ENCODE data around the gene EXD2.
"Not testable (repeated sequence)": the region's sequence is repeated elsewhere in the genome, so short reads cannot be mapped to it uniquely, and the experiment has no call there.

Gene EXD2, protein sequence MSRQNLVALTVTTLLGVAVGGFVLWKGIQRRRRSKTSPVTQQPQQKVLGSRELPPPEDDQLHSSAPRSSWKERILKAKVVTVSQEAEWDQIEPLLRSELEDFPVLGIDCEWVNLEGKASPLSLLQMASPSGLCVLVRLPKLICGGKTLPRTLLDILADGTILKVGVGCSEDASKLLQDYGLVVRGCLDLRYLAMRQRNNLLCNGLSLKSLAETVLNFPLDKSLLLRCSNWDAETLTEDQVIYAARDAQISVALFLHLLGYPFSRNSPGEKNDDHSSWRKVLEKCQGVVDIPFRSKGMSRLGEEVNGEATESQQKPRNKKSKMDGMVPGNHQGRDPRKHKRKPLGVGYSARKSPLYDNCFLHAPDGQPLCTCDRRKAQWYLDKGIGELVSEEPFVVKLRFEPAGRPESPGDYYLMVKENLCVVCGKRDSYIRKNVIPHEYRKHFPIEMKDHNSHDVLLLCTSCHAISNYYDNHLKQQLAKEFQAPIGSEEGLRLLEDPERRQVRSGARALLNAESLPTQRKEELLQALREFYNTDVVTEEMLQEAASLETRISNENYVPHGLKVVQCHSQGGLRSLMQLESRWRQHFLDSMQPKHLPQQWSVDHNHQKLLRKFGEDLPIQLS

DNA sequence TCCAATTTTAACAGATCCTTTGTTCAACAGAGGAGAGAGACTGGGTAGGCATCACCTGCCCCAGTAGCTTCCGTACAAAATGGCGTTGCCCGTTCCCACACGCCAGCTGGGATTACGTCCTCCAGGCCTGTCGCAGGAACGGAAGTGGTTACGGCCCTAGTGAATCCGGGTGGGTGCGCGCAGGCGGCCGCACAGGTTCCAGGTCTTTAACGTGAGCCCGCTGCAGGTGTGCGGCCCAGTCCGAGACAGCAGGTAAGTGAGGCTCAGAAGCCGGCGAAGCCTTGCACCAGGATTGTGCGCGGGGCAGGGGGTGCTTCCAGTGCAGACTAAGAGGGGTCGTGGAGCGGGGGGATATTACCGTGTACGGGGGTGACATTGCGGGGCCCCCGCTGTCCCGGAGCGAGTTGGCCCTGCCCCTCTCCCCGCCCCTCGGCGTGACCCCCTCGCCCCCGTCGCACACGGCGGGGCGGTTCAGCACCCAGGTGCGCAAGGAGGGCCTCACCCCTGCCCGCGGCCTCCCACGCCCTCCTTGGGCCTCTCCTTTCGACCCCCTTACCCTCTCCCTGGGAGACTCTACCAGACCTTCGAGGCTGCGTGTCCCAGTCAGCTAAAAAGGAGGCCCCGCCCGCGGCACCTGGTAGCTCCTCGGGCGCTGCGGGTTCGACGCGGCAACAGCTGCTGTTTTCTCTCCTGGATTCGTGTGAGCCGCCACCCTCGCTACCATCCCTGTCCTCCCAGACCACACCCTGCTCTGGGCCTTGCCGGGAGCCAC lies at the start of gene EXD2:
Gene EXD2 (plus strand): TSS at position 159 of the 772 bp plus-strand sequence. CDS start 17,973 bp downstream, outside the sequence.
- peak; percentile 83 for FAIRE-seq
- peak; percentile 86 for DNase-seq (ENCODE audit: extremely low spot score, insufficient read length, low read depth)

DNA sequence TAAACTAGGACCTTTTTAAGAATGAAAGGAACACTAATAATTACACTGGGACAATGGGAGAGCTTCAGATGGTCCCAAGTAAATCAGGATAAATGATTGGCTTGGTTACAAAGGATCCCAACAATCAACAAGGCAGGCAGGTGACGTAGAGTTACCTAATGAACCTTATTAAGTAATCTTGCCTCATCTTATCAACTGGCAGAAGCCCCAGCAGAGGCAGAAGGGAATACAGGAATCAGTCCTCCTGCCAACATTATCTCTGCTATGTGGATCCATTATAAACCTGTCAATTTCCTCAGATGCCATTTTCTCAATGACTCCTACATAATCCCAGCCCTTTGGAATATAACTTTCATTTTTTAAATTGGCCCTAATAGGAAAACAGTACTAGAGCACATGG lies 49.7 kb upstream of the EXD2 start:
- FAIRE-seq = no peak

DNA sequence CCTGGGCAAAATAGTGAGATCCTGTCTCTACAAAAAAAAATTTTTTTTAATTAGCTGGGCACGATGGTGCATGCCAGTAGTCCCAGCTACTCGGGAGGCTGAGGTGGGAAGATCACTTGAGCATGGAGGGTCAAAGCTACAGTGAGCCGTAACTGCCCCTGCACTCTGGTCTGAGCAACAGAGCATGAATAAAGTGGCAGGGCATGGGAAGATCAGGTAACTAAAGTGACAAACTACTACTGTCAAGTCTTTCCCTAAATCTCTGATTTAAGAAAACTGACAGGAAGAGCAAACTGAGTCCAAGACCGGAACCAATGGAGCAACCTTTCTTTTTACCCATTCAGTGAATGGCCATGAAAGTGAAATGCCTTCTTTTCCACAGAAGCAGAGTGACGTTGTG lies 49.2 kb upstream of the EXD2 start:
- FAIRE-seq (no peak), DNase-seq (ENCODE audit: extremely low spot score, insufficient read length, low read depth) (no peak)

More for the DNA sequence above, 49.7 kb upstream of the EXD2 start:
- DNase-seq (ENCODE audit: extremely low spot score, insufficient read length, low read depth) = no peak

DNA sequence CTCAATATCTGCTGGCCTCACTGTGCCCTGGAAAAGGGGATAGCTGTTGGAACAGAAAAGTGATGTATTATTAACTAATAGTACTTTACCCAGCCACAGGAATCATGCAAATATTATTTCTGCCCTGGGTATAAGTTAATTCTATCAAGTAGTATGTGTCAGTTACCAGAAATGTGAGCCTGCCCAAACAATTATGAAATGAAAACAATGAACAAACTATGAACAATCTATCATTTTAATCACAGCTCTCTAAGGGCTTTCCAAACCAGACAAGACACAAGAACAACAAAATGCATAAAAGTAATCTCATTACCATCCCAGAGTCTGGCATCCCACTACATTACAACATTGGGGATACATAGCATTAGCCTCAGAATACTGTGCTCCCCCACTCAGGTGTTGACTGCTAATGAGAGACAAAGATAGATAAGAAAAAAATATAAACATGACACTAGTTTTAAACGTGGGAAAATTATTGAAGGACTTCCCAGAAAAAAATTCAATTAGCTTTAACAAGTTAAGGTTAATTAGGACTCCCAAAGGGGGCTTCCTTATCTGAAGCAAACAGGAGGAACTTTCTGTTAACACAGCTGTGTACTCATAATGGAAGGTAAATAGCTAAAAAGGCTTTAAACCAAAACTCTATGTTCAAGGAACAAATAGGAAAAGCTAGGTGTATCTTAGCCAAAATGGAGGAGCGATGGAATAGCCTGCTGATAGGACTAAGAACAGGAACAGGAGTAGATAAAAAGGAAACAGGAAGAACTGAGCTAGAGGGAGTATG lies 41.6 kb upstream of the EXD2 start:
- DNase-seq (ENCODE audit: extremely low spot score, insufficient read length, low read depth) (no peak), FAIRE-seq (no peak)

DNA sequence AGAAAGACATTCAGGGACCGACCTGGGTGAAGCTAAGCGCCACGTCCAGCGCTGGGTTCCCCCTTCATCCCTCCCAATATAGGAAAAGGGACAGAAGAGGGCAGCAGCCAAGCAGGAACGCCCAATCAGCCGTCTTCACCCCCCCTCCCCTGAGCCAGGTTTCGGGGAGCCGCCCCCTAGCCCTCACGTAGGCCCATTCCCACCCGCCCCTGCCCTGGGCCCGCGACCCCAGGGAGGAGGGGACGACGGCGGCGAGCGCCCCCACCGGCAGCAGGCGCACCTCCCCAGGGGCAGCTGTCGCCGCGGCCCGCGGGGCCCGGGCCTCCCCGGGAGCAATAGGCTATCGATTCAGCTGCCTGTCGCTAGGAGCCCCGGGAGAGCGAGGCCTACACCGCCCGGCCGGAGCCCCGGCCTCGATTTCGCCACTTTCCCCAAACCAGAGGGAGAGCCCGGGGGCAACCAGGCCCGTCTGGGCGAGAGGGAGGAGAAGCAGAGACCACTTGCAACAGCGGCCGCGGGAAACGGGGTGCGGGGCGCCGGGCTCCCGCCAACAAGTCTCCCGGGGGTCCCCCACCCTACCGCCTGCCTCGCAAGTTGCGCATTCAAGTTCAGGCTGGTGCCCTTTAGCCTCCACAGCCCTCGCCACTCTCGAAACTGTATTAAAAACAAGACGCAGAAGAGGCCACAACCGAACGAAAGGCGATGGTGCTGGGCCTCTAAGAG lies 39.7 kb upstream of the EXD2 start:
- DNase-seq (ENCODE audit: extremely low spot score, insufficient read length, low read depth) (peak; percentile 71), FAIRE-seq (peak; percentile 73)

DNA sequence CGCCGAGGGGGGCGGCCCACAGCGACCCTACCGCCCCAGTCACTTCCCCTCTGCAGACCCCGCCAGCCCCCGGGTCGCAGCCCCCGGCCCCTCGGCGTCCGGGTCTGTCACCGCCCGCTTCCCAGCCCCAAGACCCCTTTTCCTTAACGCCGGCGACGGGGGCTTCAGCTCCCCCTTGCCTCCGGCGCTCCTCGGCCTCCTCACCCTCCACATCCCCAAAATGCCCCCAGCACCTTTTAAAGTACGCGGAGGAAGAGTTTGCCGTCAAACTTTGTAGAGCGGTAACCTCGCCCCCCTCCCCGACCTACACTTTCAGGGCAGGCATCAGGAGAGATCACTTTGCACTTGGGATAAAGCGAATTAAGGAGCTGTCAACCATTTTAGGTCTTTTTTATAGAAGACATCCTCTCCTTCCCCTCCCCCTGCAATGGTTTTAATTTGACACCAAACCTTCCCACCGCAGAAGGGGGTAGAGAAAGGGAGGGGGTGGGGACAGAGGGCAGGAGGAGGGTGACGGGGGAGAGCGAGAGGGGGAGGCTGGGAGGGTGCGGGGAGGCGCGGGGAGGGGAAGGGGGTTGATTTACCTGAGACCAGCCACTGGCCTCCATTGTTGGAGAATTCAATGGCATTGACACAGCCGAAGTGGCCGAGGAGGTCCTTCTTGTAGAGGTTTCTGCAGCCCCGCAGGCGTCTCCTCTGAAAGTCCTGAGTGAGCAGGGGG lies 39.0 kb upstream of the EXD2 start:
- FAIRE-seq (no peak), DNase-seq (ENCODE audit: extremely low spot score, insufficient read length, low read depth) (no peak)

DNA sequence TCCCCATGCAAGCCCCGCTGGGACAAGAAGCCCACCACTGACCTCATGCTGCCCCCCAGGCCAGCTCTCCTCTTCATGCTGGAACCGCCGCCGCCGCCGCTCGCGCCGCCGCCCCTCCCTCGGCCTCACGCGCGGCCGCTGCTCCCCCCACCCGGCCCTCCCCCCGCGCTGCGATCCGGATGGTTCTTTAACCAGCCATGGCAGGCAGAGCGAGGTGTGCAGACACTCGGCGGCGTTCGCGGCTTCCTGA lies 38.5 kb upstream of the EXD2 start, which contains the start of gene DCAF5:
Gene DCAF5 (minus strand): TSS at position 218 of the 250 bp plus-strand sequence. CDS start 141 bp downstream, at position 77.
- DNase-seq (ENCODE audit: extremely low spot score, insufficient read length, low read depth) = no peak
- no peak for FAIRE-seq

DNA sequence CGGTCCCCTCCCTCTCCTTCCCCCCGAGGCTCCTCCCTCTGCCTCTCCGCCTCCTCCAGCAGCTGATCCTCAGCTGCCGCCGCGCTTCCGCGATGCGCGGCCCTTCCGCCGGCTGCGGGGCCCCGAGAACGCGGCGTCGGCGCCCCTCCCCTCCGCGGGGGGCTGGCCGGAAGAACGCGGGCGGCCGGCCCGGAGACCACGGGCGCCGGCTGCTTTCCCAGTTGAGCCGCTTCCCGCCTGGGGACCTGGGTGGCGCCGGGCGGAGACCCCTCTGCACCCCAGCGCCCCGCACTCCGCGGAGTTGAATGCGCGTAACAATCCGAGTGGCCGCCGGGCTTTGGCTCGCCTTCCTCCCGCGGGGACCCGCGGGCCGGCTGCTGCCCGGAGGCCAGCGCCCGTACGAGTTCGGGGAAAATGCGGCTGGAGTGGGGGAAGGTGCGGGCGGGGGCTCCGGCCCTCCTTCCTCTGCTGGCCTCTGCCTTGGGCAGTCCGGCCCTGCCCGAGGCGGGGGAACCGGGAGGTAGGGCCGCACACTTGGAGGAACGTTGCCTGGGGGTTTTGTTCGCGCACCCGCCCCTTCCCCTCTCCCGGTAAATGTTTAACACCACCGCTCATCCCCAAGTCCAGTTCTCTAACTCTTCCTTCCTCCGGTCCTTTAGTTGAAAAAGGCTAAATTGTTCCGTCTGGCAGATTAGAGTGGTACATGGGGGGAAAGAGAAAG lies 38.0 kb upstream of the EXD2 start:
- peak; percentile 90 for DNase-seq (ENCODE audit: extremely low spot score, insufficient read length, low read depth)
- peak; percentile 95 for FAIRE-seq

DNA sequence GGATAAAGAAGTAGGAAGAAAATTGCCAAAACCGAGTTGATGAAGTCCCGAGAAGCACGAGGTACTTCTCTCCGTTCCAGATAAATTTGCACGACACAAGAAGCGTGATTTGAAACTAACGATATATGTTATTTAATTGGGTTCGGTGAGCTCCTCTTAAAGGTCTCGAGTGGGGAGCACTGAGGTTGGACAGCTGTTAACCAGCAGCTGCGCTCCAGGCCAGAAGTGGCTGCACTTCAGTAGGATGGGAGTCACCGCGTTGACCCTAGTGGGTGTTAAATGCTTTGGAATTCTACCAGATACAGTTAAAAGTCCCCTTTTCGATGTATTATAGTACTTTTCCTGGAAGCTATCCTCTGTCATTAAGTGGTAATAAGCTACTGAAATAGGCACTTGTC lies 37.4 kb upstream of the EXD2 start:
- FAIRE-seq (no peak), DNase-seq (ENCODE audit: extremely low spot score, insufficient read length, low read depth) (no peak)

DNA sequence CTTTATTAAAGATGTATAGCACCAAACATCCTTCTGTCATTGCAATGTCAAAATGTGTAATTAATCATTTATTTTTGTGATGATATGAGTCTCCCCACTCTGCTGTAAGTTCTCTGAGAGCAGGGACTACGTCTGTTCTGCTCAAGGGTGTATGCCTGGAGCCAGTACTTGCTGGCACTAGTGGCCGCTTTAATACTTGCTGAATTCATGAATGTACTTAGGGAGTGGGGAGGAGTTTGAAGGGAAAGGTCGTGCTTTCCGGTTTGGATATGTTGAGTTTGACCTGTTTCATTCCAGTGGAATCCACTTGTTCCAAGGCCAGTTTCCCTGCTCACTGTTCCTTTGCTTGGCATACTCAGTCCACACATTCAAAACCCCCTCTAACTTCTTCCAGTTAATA lies 36.5 kb upstream of the EXD2 start:
- FAIRE-seq (no peak), DNase-seq (ENCODE audit: extremely low spot score, insufficient read length, low read depth) (no peak)

DNA sequence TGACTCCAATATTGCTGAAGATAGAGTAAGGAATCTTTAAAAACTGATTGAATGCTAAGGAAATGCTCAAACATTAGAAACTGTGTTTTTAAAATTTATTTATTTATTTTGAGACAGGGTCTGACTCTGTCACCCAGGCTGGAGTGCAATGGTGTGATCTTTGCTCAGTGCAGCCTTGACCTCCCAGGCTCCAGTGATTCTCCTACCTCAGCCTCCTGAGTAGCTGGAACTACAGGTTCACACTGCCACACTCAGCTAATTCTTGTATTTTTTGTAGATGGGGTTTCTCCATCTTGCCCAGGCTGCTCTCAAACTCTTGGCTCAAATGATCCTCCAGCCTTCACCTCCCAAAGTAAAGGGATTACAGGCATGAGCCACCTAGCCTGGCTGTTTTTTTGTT lies 35.1 kb upstream of the EXD2 start:
- no peak for FAIRE-seq
- no peak for DNase-seq (ENCODE audit: extremely low spot score, insufficient read length, low read depth)

DNA sequence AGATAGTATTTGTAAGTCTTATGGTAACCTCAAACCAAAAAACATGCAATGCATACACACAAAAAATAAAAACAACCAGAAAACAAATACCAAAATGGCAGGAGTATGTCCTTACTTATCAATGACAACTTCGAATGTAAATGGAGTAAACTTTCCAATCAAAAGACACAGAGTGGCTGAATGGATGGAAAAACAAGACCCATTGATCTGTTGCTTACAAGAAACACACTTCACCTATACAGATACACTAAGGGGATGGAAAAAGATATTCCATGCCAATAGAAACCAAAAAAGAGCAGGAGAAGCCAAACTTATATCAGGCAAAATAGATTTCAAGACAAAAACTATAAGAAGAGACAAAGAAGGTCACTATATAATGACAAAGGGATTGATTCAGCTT lies 29.7 kb upstream of the EXD2 start:
- DNase-seq (ENCODE audit: extremely low spot score, insufficient read length, low read depth) = no peak
- FAIRE-seq = no peak

DNA sequence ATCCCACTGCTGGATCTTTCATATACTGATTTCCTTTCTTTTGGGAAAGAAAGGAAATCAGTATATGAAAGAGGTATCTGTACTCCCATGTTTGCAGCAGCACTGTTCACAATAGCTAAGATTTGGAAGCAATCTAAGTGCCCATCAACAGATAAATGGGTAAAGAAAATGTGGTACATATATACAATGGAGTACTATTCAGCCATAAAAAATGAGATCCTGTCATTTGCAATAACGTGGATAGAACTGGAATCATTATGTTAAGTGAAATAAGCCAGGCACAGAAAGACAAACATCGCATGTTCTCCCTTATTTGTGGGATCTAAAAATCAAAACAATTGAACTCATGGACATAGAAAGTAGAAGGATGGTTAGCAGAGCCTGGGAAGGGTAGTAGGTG lies 25.5 kb upstream of the EXD2 start:
- FAIRE-seq; DNase-seq (ENCODE audit: extremely low spot score, insufficient read length, low read depth): not testable (repeated sequence)

DNA sequence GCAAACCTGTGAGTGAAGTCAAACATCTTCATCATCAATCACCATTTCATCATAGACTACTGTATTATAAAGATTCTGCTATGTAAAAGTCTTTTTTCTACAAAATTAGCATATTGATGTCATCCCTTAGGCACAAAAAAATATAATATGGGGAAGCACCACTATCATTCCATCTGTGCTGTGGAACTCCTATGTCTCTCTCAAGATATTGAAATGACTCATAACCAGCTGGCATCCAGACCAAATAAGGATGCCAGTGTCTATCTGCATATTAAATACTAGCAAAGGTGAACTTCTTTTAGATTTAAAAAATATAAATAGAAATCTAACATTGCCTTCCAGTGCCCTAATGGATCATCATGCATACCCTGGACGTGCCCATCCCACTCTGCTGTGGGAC lies 20.5 kb upstream of the EXD2 start:
- DNase-seq (ENCODE audit: extremely low spot score, insufficient read length, low read depth) (no peak), FAIRE-seq (no peak)

DNA sequence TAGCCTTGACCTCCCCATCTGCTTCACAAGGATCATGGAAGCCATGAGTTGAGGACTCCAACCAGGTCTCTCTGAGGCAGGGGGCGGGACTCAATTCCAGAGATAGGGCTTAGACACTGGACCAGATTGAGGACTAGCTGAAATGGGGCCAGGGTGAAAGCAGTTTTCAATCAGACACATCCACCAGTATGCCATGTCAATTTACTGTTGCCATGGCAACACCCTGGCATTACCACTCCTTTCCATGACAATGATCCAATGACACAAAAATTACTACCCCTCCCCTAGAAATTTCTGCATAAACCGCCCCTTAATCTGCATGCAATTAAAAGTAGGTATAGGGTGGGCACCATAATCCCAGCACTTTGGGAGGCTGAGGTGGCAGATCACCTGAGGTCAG lies 19.7 kb upstream of the EXD2 start:
- no peak for DNase-seq (ENCODE audit: extremely low spot score, insufficient read length, low read depth)
- FAIRE-seq = no peak

DNA sequence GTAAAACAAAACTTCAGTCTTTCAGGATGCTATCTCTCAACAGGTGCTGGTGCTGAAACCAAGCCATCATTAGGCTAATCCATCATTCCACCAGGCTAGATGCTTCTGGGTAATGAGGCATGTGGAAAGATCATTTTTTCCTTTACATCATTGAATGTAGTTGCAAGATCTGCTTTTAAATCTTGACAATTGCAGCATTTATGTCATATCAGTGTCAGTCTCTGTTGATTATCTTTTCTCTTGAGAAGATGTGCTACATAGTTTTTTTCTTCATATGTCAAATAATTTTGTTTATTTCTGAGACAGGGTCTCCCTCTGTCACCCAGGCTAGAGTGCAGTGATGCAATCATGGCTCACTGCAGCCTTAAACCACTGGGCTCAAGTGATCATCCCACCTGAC lies 16.2 kb upstream of the EXD2 start:
- FAIRE-seq (no peak), DNase-seq (ENCODE audit: extremely low spot score, insufficient read length, low read depth) (no peak)

DNA sequence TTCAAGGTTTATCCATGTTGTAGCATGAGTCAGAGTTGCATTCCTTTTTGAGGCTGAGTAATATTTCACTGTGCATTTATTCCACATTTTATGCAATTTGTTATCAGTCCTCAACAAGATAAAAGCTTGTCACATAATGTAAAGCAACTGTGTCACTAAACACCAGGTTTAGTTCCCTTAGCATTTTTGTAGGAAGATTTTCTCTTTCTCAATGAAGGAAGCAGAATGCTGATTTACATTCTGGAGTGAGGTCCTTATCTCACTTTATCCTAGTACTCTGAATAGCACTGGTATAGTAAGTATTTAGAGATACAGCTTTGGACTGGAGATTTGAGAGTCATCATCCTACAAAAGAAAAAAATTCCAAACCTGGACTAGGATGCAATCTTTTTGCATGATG lies 9.8 kb upstream of the EXD2 start:
- DNase-seq (ENCODE audit: extremely low spot score, insufficient read length, low read depth) (no peak), FAIRE-seq (no peak)

DNA sequence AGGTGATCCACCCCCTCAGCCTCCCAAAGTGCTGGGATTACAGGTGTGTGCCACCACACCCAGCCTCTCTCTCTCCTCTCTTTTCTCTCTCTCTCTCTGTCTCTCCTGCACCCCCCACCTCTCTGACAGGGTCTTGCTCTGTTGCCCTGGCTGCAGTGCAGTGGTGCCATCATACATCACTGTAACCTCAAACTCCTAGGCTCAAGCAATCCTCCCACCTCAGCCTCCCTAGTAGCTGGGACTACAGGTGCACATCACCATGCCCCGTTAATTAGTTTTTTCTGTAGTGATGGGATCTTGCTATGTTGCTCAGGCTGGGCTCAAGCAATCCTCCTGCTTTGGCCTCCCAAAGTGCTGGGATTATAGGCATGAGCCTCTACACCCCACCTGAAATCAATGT lies 8.7 kb upstream of the EXD2 start:
- not testable (repeated sequence) for FAIRE-seq; DNase-seq (ENCODE audit: extremely low spot score, insufficient read length, low read depth)

Data from GM18507 (cell line).